Fibroblast of lung (primary cell): ENCODE measurements around the gene ASIC3.

Source experiments
- CTCF ChIP-seq, 2 donors: IDR thresholded peaks in 1 of 2; conservative IDR thresholded peaks in 1 of 2; 1 replicate in 1 of 2; 2 replicates in 1 of 2; pipeline ENCODE4 v1.5.1; 2011 to 2012; ENCODE audit warnings: low read length in 2 of 2, control low read depth in 1 of 2, inconsistent platforms in 1 of 2, low read depth in 1 of 2, mild to moderate bottlenecking in 1 of 2
- EZH2 ChIP-seq: IDR thresholded peaks from 2 replicates; pipeline ENCODE4 v1.5.1; 2012; ENCODE audit warnings: low read length, control low read depth, mild to moderate bottlenecking; ENCODE audit errors: missing control alignments

DNA sequence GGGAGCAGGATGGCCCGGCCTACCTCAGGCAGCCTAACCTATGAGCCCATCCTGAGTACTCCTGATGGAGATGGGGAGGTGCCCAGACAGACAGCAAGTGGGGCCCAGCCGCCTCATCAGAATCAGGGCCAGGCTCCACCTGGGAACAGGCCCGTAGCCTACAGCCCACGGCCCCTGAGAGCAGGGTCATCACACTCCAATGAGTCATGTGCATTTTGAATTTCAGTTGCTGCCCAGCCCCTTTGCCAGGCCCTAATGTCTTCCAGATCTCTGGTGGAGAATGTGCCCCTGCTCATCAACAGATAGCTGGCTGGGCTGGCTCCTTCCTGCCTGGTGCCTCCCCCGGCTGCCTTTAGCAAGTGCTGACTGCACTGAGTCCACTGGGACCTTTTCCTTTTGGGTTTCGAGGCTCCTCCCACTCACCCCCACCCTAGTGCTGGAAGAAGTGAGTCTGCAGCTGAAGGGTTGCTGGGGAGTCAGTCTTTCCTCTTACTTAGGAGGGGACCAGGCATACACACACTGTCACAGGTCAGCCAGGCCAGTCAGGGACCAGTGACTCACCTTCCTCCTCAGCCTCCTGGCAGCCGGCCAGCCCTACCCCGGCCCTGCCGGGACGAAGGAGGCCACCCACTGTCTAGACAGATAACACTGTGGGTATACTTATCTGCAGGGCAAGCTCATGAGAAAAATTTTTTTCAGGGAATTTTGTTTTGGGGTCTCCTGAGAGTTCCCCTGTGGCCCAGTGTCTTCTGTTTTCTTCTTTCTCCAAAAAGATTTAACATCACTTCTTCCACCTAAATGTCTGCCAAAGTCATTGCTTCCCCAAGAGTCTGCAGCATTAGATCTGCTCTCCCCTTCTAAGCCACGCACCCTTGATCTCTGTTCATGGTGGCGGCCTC is 9.1 kb upstream of the ASIC3 start:
- TF ChIP-seq CTCF (conservative IDR thresholded peaks at IDR 0.05 in 1 of 2, IDR thresholded peaks at IDR 0.05 in 1 of 2; ENCODE audit: low read depth in 1 of 2, low read length in 2 of 2) (no peak), EZH2 (no peak)
